ENCODE data around the gene HDAC1.

Gene HDAC1

DNA sequence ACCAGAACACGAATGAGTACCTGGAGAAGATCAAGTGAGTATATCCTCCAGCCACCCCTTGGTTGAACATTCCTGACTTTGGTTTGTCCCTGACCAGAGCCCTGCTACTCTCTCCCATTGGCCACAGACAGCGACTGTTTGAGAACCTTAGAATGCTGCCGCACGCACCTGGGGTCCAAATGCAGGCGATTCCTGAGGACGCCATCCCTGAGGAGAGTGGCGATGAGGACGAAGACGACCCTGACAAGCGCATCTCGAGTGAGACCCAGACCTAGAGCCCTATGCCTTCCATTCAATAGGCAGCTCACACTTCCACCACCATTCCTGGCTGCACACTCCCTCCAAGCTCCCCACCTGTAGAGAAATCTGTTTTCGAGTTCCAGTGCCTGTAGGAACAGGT lies 39.7 kb downstream of the HDAC1 start:
- DNase-seq, result no peak

GRCh38 chr1:32332290-32333079 lies 40.6 kb downstream of the HDAC1 start:
- DNase-seq, result no peak

DNA sequence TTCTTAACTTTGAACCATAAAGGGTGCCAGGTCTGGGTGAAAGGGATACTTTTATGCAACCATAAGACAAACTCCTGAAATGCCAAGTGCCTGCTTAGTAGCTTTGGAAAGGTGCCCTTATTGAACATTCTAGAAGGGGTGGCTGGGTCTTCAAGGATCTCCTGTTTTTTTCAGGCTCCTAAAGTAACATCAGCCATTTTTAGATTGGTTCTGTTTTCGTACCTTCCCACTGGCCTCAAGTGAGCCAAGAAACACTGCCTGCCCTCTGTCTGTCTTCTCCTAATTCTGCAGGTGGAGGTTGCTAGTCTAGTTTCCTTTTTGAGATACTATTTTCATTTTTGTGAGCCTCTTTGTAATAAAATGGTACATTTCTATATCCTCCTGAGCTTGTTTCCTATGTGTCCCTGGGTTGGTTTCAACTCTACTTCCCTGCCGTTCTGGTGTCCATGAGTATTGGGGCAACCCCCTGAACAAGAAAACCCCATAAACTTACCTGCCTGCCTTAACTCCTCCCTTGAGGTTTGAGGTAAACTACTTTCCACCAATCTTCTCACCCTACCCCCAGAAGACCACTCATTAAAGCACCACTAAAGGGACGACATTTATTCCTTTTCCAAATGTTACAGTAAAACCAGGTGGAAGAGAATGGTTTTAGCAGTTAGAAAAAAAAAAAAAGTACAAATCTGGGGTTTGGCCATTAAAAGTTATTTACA lies 41.5 kb downstream of the HDAC1 start:
- no peak for DNase-seq

DNA sequence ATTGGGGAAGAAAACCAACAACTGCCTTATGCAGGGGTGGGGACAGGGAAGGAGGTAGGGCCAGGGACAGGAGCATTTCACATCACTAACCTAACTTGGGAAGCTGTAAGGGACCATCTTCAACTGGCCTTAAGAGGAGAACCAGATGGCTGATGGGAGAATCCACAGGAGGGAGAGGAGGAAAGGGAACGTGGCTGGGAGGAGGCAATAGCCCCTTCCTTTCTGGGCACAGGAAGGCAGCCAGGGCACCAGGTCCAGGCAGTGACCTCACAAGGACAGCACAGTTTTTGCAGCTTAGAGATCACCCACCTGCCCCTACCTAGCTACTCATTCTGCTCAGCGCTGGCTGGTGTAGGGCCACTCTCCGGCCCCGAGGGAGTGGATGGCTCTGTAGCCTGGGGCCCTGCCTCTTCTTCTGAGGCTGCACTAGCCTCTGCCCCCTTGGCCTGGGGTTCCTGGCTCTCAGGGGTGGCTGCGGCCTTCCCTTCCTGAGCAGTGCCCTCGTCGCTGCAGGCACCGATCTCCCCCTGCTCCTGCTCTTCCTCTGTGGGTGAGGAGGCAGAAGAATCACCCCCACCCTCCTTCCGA lies 42.5 kb downstream of the HDAC1 start:
- no peak for DNase-seq

DNA sequence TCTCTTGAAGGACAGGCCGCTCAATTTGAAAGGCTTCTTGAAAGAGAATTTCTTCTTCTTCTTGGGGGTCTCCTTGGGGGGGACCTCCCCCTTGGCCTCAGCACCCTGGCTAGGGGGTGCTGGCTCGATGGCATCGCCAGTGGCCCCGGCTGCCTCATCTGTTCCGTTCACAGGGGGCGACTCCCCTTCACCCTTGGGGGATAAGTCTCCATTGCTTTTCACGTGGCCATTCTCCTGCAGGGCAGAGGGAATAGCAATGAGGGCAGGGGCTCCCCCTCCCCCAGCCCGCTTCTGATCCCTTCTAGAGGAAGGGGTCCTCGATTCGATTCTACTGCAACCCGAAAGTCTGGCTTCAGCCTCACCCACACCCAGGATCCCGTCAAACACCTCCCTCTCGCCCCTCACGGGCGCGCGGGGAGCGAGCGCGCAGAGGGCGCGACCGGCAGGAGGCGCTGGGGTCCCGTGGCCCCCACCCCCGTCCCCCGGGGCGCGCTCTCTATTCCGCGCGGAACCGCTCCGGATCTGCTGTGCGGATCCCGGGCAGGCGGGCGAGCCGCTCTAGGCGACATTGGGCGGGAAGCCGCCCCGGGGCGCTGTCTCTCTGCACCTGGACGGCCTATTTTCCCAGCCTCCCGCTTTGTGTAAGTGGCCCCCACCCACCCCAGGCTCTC lies 43.1 kb downstream of the HDAC1 start:
- DNase-seq, result peak; percentile 16 to 54 (median 36)

DNA sequence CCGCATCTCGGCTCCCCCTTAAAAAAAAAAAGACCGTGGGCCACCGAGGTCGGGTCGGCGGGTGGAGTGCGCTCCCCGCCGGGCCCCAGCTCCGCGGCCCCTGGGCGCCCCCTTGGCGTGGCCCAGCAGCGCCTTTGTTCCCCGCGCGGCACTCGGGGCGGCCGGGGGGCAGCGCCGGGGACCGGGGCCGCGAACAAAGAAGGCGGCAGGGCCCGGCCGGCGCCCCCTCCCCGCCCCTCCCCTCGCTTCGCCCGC lies 43.6 kb downstream of the HDAC1 start:
- DNase-seq, result no peak

GRCh38 chr1:32335790-32336590 lies 44.1 kb downstream of the HDAC1 start, which contains the start of gene MARCKSL1:
TSS of gene MARCKSL1 (minus strand) at chr1:32336233. CDS start at chr1:32336033, 200 bp downstream.
- DNase-seq, result peak; percentile 72 to 81 (median 76)

GRCh38 chr1:32336591-32336932 lies 44.7 kb downstream of the HDAC1 start:
- no peak for DNase-seq

GRCh38 chr1:32336963-32337675 lies 45.2 kb downstream of the HDAC1 start:
- DNase-seq, result no peak

DNA sequence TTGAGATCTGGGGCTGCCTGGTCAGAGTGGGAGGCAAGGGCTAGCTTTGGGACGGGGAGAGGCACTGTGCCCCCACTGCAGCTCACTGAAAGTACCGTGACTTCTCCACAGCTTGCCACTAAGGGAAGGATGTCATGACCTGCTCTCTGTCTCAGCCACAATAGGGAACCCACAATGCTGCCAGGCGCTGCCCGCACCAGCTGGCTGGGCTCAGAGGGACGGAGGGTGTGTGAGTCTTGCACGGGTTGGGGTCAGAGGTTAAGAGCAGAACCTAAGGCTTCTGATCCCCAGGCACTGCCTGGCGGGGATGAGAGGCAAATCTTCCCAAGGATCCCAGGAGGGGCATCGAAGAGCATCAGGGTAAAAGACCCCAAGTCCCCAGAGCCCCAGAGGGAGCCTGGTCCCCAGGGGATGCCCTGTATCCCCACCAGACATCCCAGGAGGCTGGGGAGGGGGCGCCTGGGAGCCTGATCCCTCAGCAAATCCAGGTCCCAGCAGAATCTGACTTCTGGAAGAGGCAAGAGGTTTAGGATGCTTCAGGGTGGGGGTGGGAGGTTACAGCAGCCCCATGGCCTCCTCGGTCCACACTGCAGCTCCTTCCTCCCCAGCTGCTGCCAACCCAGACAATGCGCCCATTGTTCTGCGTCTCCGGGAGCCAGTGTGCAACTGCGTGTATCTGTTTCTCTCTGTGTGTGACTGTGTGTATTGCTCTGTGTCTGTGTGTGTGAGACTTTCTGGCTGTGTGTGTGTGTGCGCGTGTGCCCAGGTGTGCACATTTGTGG lies 46.2 kb downstream of the HDAC1 start:
- no peak for DNase-seq

DNA sequence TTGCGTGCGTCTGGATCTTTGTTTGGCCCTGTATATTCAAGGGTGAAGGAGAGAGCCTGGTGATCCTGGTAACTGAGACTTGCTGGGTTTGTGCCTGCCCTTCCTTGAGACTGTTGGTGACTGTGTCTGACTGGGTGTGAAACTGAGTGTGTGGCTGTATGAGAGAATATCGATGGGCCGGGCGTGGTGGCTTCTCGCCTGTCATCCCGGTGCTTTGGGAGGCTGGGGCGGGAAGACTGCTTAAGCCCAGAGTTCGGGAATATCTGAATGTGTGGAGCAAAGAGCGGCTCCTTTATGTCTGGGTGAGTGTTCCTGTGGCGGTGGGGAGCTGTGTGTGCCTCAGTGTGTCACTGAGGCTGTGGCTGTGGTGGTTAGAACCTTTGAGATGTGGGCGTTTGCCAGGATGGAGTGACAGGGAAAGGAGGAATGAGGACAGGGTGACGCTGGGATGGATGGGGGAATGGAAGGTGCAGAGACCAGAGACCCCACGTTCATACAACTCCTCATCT lies 46.8 kb downstream of the HDAC1 start:
- no peak for DNase-seq

DNA sequence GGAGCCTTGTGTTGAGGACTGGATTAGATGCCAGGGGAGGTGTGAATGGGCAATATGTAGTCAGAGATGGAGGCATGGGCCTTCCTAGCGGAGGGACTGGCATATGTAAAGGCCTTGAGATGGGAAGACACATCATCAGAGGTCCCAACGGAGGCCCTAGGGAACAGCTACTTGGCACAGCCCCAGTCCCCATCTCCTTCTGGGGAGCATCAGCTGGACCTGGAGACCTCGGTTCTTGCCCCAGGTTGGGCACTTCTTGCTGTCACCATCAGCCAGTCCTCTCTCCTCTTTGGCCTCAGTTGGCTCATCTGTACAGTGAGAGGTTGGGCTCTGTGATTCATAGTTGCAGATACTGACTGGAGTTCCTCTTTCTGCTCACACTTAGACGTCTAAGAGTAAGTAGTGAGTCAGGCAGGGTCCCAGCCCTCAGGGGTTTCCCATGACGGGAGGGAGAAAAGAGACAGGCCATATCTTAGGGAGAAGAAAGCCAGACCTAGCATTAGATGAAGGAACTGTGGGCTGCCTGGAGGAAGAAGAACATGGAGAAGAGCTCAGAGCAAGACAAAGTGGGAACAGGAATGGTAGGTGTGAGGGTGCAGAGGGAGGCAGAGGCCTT lies 47.6 kb downstream of the HDAC1 start:
- DNase-seq, result no peak

GRCh38 chr1:32341186-32341757 lies 49.4 kb downstream of the HDAC1 start:
- no peak for DNase-seq

DNA sequence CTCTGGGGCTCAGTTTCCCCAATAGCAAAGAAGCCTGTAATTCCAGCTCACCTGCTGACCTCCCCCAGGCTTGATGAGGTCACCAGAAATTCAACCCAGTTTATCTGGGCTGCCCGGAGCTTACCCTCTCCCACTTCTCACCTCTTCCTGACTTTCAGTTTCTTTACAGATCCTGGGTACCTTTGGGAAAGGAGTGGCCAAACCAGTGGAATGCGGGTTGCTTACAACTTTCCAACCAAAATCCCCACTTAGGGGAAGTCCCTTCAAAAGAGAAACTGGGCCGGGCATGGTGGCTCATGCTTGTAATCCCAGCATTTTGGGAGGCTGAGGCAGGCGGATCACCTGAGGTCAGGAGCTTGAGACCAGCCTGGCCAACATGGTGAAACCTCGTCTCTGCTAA lies 50.1 kb downstream of the HDAC1 start:
- DNase-seq, result no peak

DNA sequence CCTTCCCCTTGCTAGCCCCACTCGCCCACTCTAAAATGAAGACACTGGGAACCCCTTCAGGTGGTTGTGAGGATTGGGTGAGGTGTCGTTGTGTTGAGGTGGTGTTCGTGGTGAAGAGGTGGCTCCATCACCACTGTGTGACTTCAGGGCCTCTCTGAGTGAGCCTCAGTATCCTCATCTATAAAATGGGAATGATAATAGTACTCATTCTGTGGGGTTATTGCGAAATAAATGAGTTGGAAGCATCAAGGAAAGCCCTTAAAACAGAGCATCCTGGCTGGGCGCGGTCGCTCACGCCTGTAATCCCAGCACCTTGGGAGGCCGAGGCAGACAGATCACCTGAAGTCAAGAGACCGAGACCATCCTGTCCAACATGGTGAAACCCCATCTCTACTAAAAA lies 50.8 kb downstream of the HDAC1 start:
- no peak for DNase-seq

DNA sequence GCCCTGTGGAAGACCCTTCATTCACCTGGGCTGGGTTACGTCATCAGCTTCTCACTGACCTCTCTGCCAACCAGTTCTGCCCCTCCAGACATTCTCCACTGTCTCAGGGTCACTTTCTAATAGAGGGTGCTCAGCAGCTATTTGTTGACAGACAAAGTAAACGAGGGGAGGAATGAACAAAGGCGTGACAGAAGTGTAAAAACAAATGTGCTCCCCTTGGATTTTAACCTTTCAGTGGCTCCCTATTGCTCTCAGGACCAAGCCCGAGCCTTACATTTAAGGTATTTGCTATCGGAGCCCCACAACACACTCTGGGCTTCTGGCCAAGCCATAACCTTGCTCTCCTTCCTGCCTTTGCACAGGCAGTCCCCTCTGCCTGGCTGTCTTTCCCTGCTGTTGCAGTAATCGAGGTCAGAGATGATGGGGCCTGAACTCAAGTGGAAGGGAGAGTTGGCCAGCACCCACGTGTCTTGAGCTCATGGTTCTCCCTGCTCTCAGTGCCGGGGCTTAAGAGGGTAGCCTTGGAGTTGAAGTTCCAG lies 53.5 kb downstream of the HDAC1 start:
- no peak for DNase-seq

DNA sequence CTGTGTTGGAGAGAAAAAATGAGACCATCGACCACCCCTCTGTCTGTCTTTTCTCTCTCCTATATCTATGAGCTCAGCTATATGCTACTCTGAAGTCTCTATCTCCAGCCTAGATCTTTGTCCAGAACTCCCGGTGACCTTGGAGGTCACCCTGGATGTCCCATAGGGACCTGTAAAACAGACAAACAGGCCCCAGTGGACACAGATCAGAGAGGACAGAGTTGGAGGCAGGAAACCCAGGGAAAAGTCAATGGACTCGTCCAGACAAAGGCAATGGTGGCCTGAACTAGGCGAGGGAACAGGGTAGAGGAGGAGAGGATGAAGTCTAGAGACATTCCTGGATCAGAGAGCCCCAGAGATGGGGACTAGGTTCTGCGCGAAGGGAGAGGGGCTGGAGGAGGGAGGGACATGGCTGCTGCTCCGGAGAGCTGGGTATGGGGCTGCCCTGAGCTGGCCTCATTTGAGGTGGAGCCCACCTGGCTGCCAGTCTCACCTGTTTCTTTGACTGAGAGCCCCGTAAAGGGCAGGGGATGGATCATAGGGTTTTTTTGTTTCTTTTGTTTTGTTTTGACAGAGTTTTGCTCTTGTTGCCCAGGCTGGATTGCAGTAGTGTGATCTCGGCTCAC lies 54.8 kb downstream of the HDAC1 start:
- no peak for DNase-seq

- no peak for DNase-seq
Observed at GRCh38 chr1:32349211-32349708, 57.4 kb downstream of the HDAC1 start.

DNA sequence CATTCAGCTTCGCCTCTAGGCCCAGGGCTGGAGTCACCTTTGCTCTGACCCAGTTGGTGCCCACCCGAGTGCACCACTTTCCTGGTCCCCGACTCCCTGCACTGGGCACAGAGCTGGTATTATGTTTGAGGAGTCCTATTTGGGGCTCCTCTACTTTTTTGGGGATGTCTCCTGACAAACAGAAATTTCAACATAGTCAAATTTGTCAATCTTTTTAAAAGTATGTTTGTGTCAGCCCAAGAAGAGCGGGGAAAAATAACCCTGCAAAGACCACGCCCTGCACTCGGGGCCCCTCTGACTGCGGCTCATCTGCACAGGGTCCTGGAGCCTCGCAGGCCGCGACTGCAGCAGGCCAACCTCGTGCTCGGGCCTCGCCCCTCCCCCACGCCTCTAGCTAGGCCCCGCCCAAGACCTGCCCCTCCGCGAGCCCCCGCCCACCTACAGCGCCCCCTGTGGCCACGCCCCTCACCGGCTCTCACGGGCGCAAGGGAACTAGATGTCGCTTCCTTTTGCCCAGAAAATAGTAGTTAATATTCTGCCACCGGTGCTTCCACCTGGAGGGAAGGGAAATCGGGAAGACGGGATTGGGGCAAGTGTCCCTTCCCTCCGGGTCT lies 59.0 kb downstream of the HDAC1 start:
- peak; percentile 76 to 86 (median 80) for DNase-seq
